HG03060 (cell line): ENCODE results near the gene PDF.

Experiments used
- ATAC-seq: cut with Tn5 transposase; IDR thresholded peaks from one replicate; pipeline ENCODE4 v1.9.1; 2021; ENCODE audit warnings: low read depth, moderate number of reproducible peaks; ENCODE audit not compliant: unreplicated experiment

PDF gene

DNA sequence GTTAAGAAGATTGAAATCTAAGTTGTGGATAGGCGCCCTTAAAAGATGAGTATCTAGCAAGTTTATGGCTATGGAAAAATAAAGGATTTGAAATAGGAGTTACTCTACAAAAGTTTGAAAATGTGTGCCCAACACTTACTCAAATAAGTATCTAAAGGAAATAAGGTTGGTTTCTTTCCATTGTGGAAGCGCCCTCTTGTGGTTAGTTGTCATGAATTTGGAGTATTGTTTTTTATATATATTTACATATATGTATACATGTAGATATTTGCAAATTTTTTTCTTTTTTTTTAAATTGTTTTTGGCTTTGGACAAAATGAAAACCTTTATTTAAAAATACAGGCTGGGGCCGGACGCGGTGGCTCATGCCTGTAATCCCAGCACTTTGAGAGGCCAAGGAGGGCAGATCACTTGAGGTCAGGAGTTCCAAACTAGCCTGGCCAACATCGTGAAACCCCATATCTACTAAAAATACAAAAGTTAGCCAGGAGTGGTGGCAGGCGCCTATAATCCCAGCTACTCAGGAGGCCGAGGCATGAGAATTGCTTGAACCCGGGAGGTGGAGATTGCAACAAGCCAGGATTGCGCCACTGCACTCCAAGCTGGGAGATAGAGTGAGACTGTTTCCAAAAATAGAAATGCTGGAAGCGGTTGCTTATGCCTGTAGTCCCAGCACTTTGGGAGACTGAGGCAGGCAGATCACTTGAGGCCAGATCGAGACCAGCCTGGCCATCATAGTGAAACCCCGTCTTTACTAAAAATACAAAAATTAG is 43.3 kb downstream of the PDF start:
- ATAC-seq = no peak

DNA sequence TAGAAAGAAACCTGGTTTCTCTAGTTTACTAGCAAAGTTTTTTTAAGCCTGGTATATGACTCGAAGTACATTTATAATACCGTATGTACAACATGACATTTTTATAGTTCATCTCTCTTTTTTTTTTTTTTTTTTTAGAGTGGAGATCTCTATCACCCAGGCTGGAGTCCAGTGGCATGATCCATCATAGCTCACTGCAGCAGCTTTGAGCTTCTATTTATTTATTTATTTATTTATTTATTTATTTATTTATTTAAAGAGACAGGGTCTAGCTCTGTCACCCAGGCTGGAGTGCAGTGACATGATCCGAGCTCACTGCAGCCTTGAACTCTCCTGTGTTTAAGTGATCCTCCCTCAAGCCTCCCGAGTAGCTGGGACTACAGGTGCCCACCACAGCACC is 45.1 kb downstream of the PDF start:
- no peak for ATAC-seq

DNA sequence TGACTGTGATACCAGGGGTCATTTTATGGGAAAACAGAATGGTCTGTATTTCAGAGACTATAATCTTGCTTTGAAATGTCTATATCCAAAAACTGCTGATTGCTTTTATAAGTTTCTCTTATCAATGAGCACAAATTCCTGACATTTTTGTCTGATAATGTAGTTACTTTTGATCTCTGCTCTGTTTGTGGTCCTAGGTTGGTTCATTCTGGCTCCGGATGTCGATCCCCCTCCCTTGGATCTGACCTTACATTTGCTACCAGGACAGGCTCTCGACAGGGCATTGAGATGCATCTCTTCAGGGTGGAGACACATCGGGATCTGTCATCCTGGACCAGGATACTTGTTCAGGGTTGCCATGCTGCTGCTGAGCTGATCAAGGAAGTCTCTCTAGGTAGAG is 46.5 kb downstream of the PDF start:
- no peak for ATAC-seq

GRCh38 chr16:69277413-69277812 is 53.0 kb downstream of the PDF start:
- ATAC-seq = no peak
